Heart left ventricle (tissue), 13 donors: ENCODE measurements around the gene PRDM16.

Source experiments
- CTCF ChIP-seq, 12 donors: fragments of 200-600 bp; sonication (generic) in 4 of 12; IDR thresholded peaks; one replicate each; pipeline versions ENCODE4 v1.5.0 to v1.8.0; 2018 to 2022; ENCODE audit warnings: antibody characterized with exemption in 12 of 12, mild to moderate bottlenecking in 5 of 12
- POLR2A ChIP-seq, 2 donors: fragments of 450-650 bp; IDR thresholded peaks; one replicate each; pipeline ENCODE4 v1.6.1; 2017; ENCODE audit warnings: antibody characterized with exemption in 2 of 2, mild to moderate bottlenecking in 2 of 2, moderate library complexity in 2 of 2
- donor health status: ischemic (EF 13 %, LVEDD 7.1; RV severe dilation, severe dysfunction).
- donor health status: DM: no; HTN: yes; CAD: no.
- donor health status: DM: no; HTN: no; CAD: no.
- donor health status: ischemic (EF 25% LVEDD 6.9; RV normal size, moderate dysfunction).
- donor health status: ischemic (EF 25% LVEDD 5.7; RV mildly dilated, moderate dysfunction).
- donor health status: ischemic (EF 35%, LVEDD 5.7; RV mildly dilated, moderate dysfunction).
- donor health status: nonischemic (EF 11% LVEDD 7.7; RV severe dilation, severe dysfunction).
- donor health status: DM: yes; HTN: yes; CAD: no.
- donor health status: PGD.
- donor health status: ischemic (EF 29% LVEDD 5.4; RV normal size, mild dysfunction).
- donor health status: nonischemic (EF 23%, LVEDD 6.1; RV moderate dilation, normal function).

- TF ChIP-seq CTCF (IDR thresholded peaks at IDR 0.05) (no peak), POLR2A (IDR thresholded peaks at IDR 0.05) (no peak)
These were observed 73.7 kb downstream of the PRDM16 start for GRCh38 chr1:3142751-3143150.
